Putamen (tissue), 1 donor: ENCODE results near the gene IRF9.

ENCODE experiments used
- DNase-seq: peaks from one replicate; pipeline ENCODE4 v3.0.0-alpha.2; 2016; ENCODE audit warnings: low spot score

Gene IRF9

GRCh38 chr14:24178399-24179178, 17.5 kb downstream of the IRF9 start:
- DNase-seq: no peak

GRCh38 chr14:24179294-24179960, 18.4 kb downstream of the IRF9 start:
- DNase-seq: no peak

- DNase-seq: no peak
Measured at GRCh38 chr14:24179961-24180796, 19.1 kb downstream of the IRF9 start.

- no peak for DNase-seq
Measured at GRCh38 chr14:24181371-24182077, 20.5 kb downstream of the IRF9 start.

GRCh38 chr14:24182110-24182882, 21.2 kb downstream of the IRF9 start:
- DNase-seq: no peak

GRCh38 chr14:24183014-24183481, 22.0 kb downstream of the IRF9 start:
- no peak for DNase-seq

GRCh38 chr14:24184104-24184970, 23.3 kb downstream of the IRF9 start:
- no peak for DNase-seq

- DNase-seq: no peak
Measured at GRCh38 chr14:24185026-24185425, 24.0 kb downstream of the IRF9 start.

- no peak for DNase-seq
Measured at GRCh38 chr14:24185741-24186140, 24.7 kb downstream of the IRF9 start.

- DNase-seq: no peak
Measured at GRCh38 chr14:24186831-24187538, 25.9 kb downstream of the IRF9 start.

- DNase-seq: no peak
Measured at GRCh38 chr14:24187539-24187915, 26.5 kb downstream of the IRF9 start.

- peak; percentile 96 for DNase-seq
Measured at GRCh38 chr14:24188251-24189058, 27.4 kb downstream of the IRF9 start, which contains the start of gene IPO4. Gene IPO4, minus strand, starts transcription at chr14:24188816. Its CDS starts 29 bp downstream, at chr14:24188787.

GRCh38 chr14:24189059-24189375, 28.0 kb downstream of the IRF9 start:
- no peak for DNase-seq

GRCh38 chr14:24189460-24189859, 28.4 kb downstream of the IRF9 start:
- no peak for DNase-seq

- no peak for DNase-seq
Measured at GRCh38 chr14:24190416-24190815, 29.4 kb downstream of the IRF9 start.

- no peak for DNase-seq
Measured at GRCh38 chr14:24192933-24193332, 31.9 kb downstream of the IRF9 start.

GRCh38 chr14:24194186-24194872, 33.3 kb downstream of the IRF9 start:
- DNase-seq: no peak

GRCh38 chr14:24194873-24195185, 33.8 kb downstream of the IRF9 start:
- DNase-seq: no peak
